G401.6 (cell line): ENCODE results near the gene GAS6.
"Not testable (repeated sequence)": the region's sequence is repeated elsewhere in the genome, so short reads cannot be mapped to it uniquely, and the experiment has no call there.

Source experiments
- FAIRE-seq: peaks from 2 replicates; lab custom pipeline; 2012; peaks lifted over from hg19 to GRCh38; lab: Jason Lieb, UNC

The GAS6 gene

DNA sequence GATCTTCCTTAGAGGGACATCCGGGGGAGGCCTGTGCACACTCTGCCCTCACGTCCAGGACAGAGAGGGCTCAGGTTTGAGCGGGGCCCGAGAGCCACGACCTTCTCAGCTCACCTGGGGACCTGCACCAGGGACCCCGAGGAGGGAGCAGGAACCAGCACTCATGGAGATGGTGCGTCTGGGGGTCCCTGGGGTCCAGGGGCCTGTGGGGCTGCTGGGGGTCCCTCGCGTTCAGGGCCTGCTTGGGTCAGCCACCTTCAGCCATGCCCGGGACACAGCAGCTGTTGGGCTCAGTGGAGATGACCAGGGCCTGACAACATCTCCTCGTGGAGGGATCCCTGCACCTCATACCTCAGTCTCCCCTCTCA is 57.8 kb downstream of the GAS6 start:
- no peak for FAIRE-seq

DNA sequence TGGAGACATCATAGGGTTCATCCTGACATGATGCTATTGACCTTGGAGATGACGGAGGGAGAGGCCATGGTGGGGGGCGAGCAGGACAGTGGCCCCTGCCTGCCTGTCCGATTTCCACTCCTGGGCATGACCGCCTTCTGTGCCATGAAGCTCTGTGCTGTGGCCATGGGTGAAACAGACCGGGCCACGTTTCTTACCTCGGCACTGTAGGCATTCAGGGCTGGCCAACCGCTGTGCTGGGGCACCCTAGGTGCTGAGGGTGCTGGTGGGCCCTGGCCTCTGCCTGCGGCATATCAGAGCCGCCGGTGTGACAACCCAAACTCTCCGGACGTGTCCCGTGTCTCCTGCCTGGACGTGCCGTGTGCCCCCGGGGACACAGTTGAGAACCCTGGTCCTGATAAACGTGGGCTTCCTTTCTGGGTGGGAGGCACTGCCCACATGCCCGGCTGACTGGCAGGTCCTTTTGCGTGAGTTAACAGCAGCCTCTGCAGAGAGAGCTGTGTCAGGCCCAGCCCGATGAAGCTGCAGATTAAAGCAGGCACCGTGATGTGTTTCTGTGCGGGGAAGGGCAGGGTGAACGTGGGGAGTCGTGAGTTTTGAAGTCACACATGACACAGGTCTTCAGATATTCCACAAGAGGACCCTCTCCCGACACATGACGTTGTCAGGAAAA is 58.3 kb downstream of the GAS6 start:
- no peak for FAIRE-seq

DNA sequence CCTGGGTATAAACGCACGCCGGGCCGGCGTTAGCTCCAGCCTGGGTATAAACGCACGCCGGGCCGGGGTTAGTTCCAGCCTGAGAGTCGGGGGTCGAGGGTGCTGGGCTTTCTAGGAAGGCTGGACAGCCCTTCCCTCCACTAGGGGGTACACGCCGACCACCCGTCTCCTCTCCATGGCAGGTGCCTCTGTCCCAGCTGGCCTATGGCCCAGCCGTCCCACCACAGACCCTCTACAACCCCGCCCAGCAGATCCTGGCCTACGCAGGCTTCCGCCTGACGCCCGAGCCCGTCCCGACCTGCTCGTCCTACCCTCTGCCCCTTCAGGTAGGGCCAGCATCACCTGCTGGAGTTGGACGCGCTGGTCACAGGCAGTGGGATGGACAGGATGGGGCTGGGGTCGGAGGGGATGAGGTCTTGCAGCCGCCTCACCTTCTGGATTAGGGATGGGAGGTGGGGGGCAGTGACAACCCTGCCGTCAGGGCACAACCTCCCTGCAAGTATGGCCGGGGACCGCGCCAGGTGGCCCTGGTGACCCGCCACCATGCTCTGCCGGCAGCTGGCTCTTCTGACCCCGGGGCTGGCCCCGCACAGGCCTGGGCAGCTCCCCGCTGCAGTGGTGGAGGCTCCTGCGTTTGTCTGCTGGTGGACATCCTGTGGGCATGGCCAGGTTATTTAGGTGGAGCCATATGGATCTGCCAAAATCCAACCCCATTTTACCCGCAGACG is 59.0 kb downstream of the GAS6 start:
- FAIRE-seq, result no peak

DNA sequence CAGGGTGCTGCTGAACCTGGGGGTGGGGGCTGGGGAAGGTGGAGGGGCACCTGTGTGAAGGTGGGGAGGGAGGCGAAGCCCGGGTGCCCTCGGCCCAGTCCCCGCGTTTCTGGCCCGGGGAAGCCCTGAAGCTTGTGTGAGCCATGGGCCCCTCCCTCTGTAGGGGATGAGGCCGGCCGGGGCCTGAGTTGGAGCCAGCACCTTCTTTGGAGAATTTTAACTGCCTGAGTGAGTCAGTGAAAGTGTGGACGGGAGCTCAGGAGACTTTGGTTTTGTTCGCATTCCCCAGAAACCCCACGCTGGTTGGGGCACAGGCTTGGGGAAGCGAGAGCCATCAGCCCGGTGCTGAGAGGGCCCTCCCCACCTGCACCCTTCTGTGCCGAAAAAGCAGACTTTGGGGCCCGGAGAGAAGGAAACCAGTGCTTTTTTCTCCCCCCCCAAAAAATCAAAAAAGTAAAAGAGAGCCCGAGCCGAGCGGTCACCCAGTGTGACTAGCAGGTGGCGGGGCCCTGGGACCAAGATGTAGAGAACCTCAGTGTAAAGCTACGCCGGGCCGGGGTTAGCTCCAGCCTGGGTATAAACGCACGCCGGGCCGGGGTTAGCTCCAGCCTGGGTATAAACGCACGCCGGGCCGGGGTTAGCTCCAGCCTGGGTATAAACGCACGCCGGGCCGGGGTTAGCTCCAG is 59.7 kb downstream of the GAS6 start:
- FAIRE-seq, result no peak

DNA sequence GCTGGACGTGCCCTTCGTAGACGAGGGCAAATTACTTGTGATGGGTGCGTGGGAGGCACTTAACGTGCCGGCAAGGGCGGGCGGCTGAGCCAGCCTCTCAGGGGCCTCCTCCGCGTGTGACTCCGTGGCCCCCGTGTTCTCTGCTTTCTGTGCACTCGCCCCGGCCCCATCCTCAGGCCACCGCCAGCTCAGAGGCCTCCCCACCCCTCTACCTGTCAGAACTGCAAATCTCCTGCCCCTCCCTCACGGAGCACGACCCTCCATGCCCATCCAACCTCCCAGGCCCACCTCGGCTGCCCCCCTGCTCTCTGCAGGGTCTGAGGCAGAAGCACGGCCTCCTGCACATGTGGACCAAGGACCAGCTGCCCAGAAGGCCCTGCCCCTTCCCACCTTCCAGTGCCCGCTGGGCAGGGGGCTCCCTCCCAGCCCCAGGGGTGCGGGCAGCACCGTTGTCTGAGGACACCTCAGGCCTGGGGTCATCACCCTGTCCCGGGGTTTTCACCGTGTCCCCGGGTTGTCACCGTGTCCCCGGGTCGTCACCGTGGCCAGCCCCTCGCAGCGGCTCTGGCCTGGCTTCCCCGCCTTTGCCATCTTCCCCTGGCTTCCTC is 60.4 kb downstream of the GAS6 start:
- FAIRE-seq, result no peak

DNA sequence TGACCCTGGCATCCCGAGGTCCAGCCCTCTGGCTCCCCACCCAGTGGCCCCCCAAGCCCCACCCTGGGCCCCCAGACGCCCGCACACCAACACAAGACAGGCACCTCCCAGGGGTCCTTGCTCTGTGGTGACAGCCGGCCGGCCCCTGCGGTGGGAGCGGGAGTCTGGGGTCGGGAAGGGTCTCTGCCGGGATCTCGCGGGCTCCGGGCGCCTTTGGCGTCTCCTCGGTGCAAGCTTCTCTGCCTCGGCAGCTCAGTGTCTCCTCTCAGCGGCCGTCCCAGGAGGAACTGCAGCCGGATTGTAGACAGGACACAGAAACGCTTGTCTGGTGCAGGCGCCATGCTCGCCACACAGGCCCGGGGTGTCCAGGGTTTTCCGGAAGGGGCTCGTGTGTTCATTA is 61.1 kb downstream of the GAS6 start:
- FAIRE-seq, result no peak

DNA sequence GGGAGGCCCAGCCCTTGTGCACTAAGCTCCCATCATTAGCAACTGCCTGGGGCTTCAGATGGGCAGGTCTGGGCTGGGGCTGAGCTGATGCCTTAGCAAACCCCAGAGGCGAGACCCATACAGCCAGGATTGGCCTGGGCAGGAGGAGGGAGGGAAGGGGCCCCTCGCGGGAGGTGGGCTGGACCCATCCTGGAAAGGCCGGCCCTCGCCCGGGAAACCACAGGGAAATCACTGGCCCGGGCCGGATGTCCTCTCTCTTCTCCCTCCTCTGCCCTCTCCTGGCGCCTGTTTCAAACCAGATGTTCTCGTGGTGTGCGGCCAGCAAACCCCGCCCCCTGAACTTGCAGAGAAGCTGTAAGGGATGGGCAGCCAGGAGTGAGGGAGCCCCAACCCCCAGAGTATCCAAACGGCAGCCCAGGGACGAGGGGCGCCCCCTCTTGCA is 61.8 kb downstream of the GAS6 start:
- FAIRE-seq, result no peak

DNA sequence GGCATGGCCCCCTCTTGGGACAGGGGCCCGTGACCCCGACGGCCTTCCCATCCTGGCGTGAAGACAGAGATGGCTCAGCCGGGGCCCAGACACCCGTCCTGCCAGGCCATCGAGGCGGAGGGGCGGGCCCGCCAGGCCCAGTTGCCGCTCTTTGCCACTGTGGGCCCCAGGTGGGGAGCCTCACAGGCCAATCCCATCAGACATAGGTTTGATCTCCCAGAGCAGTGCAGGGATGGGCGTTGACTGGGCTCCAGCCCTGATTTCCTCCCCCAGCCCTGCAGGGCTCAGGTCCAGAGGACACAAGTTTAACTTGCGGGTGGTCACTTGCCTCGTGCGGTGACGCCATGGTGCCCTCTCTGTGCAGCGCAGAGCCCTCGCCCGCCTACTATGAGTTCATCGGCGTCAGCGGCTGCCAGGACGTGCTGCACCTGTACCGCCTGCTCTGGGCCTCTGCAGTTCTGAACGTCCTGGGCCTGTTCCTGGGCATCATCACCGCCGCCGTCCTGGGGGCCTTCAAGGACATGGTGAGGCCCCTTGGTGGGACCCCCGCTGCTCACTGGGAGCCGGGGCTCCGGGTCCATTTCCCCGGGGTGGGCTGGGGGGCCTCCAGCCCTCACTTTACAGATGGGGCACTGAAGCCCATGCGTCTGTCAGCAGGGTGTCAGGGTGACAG is 62.5 kb downstream of the GAS6 start:
- FAIRE-seq, result no peak

DNA sequence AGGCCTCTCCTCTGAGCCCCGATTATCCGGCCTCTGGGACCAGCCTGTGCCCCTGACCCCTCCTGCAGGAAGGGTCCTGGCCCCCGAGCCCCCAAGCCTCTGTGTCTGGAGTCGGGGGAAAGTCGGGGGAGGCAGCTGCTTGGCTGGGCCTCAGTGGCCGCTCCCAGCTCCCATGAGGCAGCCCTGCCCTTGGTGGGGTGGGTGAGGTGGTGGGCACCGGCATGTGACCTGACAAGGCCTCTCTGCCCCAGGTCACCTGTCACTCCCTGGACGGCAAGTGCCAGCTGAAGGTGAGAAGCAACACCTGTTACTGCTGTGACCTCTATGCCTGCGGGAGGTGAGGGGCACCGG is 63.3 kb downstream of the GAS6 start:
- FAIRE-seq, result no peak

DNA sequence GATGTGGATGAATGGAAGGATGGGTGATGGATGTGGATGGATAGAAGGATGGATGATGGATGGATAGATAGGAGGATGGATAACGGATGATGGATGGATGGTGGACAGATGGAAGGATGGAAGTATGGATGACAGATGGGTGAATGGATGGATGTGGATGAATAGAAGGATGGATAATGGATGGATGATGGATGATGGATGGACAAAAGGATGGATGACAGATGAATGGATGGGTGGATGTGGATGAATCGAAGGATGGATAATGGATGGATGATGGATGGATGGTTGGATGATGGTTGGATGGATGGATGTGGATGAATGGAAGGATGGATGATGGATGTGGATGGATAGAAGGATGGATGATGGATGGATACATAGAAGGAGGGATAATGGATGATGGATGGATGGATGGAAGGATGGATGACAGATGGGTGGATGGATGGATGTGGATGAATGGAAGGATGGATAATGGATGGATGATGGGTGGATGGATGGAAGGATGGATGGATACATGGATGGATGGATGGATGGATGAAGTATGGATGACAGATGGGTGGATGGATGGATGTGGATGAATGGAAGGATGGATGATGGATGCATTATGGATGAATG is 65.6 kb downstream of the GAS6 start:
- FAIRE-seq, result no peak

DNA sequence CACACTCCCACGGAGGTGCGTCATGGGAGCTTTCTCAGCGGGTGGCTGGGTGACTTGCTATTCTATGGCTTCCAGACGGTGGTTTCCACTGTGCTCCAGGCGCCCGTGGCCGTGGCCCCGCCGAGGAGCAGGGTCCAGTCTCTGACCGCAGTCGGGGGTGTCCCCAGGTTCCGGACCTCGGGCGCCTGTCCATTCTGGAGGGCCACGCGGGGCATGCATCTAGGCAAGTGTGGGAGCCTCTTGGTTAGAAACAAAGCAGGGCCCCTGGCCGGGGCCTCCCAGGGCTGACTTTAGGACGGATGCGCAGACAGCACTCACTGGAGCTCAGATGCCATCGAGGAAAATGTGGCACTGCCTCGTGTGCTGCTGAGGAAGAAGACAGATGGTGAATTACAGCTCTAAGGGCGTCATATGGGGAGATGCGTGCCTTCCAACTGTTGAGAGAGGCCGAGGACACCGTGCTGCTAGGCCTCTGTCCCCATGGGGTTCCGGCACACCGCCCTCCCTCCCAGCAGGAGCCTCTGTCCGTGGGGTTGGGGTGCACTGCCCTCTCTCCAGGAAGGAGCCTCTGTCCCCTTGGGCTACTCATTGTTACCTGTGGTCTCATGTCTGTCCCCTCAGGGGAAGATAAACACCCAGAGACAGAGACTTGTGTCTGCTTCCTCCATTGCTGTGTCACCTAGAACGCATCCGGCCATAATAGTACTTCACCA is 66.8 kb downstream of the GAS6 start:
- no peak for FAIRE-seq

DNA sequence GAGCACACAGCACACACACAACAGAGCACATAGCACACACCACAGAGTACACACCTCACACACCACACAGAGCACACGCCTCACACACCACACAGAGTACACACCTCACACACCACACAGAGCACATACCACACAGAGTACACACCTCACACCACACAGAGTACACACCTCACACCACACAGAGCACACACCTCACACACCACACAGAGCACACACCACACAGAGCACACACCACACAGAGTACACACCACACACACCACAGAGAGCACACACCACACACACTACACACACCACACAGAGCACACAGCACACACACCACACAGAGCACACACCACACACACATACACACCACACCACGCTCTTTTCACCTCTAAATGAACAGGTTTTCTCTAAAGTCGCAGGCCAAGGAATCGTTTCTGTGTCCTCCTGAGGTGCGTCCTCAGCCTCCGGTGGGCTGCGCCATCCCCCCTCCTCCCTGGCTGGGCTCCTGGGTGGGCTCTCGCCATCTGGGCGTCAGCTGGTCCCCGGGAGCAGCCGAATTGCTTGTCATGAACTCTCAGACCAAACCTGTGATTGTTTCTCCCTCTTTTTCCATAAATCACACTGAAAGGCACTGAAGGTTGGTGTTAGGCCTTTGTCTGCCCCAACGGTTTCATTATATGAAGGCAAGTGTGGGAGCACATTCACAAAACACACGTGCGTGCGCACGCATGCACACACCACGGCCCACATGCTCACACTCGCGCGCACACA is 67.5 kb downstream of the GAS6 start:
- FAIRE-seq, result no peak

DNA sequence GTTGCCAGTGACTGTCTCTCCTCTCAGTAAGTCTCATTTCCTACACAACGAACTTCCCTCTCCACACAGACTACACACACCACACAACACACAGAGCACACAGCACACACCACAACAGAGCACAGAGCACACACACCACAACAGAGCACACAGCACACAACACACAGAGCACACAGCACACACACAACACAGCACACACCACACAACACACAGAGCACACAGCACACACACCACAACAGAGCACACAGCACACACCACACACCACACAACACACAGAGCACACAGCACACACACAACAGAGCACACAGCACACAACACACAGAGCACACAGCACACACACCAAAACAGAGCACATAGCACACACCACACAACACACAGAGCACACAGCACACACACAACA is 68.5 kb downstream of the GAS6 start:
- not testable (repeated sequence) for FAIRE-seq

DNA sequence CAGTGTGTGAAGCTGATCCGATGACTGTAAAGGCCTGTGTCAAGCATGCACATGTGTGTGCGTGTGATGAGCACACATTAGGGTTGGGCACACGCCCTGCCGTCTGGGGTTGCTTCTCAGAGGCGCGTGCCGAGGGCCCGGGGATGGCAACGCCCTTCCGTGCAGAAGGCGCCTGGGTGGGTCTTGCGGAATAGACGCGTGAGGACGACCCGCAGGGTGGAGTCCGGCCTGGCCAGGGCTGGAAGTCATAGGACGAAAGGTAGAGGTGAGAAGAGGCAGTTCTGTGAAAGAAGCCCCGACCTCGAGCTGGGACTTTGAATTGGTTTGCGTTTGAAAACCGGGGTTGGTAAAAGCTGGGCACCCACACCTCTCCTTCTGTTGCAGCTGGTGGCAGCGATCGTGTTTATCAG is 69.1 kb downstream of the GAS6 start:
- FAIRE-seq, result no peak

DNA sequence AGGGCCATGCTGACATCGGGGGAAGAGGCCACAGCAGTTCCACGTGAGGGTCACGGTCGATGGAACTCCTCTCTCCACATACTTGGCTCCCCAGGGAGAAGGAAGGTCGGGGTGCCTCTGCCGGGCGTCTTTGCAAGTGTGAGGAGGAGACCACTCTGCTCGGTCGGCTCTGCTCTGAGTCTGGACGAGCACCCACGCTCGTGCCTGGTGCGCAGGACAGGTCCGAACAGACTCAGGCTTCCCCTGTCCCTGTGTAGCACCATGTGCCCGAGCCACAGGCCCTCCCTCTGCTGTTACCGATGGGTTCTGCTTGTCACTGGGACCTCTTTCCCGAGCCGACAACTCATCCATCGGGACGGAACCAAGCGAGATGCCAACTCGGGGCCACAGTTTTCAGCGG is 69.8 kb downstream of the GAS6 start:
- FAIRE-seq, result no peak

DNA sequence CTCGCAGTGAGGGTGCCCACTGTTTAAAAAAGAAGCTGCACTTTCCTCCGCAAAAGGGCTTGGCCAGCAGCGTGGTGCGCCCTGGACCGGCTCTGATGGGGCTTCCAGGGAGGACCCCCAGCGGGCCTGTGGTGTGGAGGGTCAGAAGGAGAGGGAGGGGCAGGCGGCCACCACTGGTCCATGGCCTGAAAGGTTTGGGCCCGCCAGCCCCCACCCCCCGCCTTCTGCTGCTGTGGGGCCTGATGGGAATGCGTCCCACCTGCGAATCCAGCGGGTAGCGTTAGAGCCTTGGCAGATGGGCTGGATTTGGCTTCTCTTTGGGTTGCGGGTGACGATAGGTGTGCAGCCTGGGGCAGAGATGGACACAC is 70.2 kb downstream of the GAS6 start:
- no peak for FAIRE-seq

DNA sequence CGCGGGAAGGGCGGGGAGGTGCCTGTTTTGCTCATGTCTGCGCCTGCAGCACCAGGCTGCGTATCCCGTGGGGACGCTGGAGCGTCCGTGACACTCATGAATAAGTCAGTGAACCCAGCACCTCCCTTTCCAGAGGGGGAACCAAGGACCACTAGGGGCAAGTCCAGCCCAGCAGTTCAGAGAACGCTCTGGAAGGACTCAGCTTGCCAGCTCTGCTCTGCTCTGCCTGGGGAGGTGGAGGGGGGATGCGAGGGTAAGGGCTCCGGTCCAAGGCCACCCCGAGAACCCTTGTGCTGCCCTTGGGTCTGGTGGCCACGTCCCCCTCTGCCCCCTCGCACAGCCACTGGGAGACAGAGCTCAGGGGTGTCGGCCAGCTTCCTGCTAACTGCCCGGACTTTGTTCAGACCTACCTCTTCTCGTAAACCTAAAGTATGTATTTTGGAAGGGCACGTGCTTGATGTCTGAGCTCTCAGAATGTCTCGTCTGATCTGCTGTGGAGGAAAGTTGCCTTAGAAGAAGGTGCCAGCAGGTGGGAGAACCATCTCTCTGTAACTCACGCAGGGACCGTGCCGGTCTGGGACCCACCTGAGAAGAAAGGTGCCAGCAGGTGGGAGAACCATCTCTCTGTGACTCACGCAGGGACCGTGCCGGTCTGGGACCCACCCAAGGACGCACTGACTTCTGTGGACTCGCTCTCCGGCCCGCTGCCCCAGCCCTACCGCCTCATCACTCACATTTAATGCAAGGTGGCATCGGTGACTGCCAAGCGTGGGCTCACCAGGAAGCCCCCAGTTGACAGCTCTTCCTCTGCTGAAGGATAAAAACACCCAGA is 70.8 kb downstream of the GAS6 start:
- FAIRE-seq, result no peak

DNA sequence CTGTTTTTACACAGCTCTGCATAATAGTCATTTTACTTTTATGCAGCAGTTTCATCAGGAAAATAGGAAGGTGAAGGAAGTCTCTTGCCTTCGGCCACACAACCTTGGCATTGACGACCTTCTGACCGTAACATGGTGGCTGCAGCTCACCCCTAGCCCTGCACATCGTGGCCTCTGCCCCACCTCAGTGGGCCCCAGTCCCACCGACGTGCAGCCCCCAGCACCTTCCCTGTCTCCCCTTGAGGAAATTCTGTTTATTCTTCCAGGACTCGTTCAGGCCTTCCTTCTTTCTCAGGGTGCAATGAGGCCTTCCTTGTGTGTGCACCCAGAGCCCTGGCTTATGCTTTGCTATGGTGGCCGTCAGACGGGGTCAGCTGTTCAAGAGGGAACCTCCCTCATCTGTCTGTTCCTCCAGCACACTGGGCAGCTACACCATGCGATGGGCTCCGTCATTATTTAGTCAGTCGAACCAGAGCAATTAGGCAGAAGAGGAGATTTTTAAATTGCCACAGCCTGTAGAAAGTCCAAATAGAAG is 71.6 kb downstream of the GAS6 start:
- no peak for FAIRE-seq

DNA sequence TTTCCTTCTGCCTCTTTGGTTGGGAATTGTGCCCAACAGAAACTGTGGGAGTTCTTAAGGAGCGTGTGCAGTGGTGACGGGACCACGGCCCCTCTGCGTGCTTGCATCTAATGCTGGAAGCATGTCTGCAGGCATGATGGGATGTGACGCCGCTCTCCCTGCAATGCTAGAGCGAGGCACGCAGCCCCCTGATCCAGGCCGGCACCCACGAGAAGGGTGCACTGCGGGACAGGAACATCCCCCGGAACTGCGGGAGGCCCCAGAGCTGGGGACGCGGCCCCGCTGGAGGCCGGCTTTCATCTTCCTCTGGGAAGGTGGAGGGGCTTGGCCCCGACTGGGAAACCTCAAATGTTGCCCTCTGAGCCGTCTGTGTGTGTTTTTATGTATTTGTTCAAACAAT is 72.1 kb downstream of the GAS6 start:
- FAIRE-seq, result no peak

DNA sequence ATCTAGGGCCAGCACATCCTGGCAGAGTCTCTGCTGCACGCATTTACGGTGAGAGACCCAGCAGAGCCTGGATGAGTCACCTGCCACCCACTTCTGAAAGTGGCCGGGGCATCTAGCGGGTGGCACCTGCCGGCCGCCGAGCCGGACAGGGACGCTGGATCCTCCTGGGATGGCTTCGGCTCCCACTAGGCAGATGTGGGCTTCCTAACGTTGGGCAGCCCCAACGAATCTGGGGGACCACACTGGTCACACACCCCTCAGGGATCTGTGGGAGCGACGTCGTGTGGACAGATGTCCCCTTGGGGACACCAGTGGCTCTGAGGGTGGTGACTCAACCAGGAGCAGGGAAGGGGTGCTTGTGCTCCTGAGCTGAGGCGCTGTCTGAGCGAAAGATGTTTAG is 72.7 kb downstream of the GAS6 start:
- FAIRE-seq, result no peak
